Activated T-cell treated with anti-CD3 and anti-CD28 coated beads for 4 hours (primary cell): ENCODE measurements around the gene TEDC1.

Source experiments
- DNase-seq: peaks from one replicate; pipeline ENCODE4 v3.0.0-alpha.2; 2020

Gene TEDC1

GRCh38 chr14:105490572-105491365 lies at the start of gene TEDC1:
TEDC1 (plus strand) TSS chr14:105491246; CDS start chr14:105491376, 130 bp downstream.
- DNase-seq: peak; percentile 95

GRCh38 chr14:105442125-105442524 lies 48.9 kb upstream of the TEDC1 start:
- DNase-seq: no peak

GRCh38 chr14:105442834-105443233 lies 48.2 kb upstream of the TEDC1 start:
- no peak for DNase-seq

- DNase-seq: no peak
Observed at GRCh38 chr14:105444859-105445258, 46.2 kb upstream of the TEDC1 start.

- DNase-seq: no peak
Observed at GRCh38 chr14:105445290-105445689, 45.8 kb upstream of the TEDC1 start.

- no peak for DNase-seq
Observed at GRCh38 chr14:105445901-105446845, 44.9 kb upstream of the TEDC1 start.

GRCh38 chr14:105446971-105447370 lies 44.1 kb upstream of the TEDC1 start:
- no peak for DNase-seq

GRCh38 chr14:105447651-105448640 lies 43.1 kb upstream of the TEDC1 start:
- no peak for DNase-seq

- peak; percentile 55 for DNase-seq
Observed at GRCh38 chr14:105448706-105449111, 42.3 kb upstream of the TEDC1 start.

GRCh38 chr14:105449276-105450122 lies 41.5 kb upstream of the TEDC1 start:
- DNase-seq: no peak

GRCh38 chr14:105450123-105450505 lies 40.9 kb upstream of the TEDC1 start:
- no peak for DNase-seq

- DNase-seq: no peak
Observed at GRCh38 chr14:105450864-105451720, 40.0 kb upstream of the TEDC1 start.

GRCh38 chr14:105452963-105453362 lies 38.1 kb upstream of the TEDC1 start:
- no peak for DNase-seq

- no peak for DNase-seq
Observed at GRCh38 chr14:105453847-105454246, 37.2 kb upstream of the TEDC1 start.

GRCh38 chr14:105455086-105455640 lies 35.9 kb upstream of the TEDC1 start:
- DNase-seq: no peak

- DNase-seq: no peak
Observed at GRCh38 chr14:105455766-105456660, 35.0 kb upstream of the TEDC1 start.

GRCh38 chr14:105456736-105457617 lies 34.1 kb upstream of the TEDC1 start:
- DNase-seq: no peak

- no peak for DNase-seq
Observed at GRCh38 chr14:105458010-105458409, 33.0 kb upstream of the TEDC1 start.
